HFFc6 (cell line): Measurements from ENCODE around the gene PPP3R1. TPM values are rescaled to one million over a fixed set of nuclear protein-coding genes. Genes with fewer than 3 reads are reported as not detected.

Source experiments
- DNase-seq: peaks from one replicate; pipeline ENCODE4 v3.0.0-alpha.2; 2018
- H3K27ac Mint-ChIP-seq: 2 replicates; pipeline ENCODE4 v1.8.0; 2020; ENCODE audit warnings: mild to moderate bottlenecking, mixed read lengths
- H3K27me3 Mint-ChIP-seq: 2 replicates; pipeline ENCODE4 v1.8.0; 2021; ENCODE audit warnings: mild to moderate bottlenecking, moderate library complexity, mixed read lengths; ENCODE audit not compliant: insufficient read depth
- H3K36me3 Mint-ChIP-seq: 2 replicates; pipeline ENCODE4 v1.8.0; 2021; ENCODE audit warnings: low read depth, mixed read lengths
- H3K4me1 Mint-ChIP-seq: 2 replicates; pipeline ENCODE4 v1.8.0; 2020; ENCODE audit warnings: low read depth, mixed read lengths
- H3K4me3 Mint-ChIP-seq: 2 replicates; pipeline ENCODE4 v1.8.0; 2020; ENCODE audit warnings: mild to moderate bottlenecking, moderate library complexity, mixed read lengths
- H3K9me3 Mint-ChIP-seq: 2 replicates; pipeline ENCODE4 v1.8.0; 2020; ENCODE audit warnings: mild to moderate bottlenecking, mixed read lengths
- CTCF ChIP-seq: fragments of 200-600 bp; sonication (generic); IDR thresholded peaks from 2 replicates; pipeline ENCODE4 v1.5.0; 2021; ENCODE audit warnings: antibody characterized with exemption, mild to moderate bottlenecking
- total RNA-seq, 6 experiments: library from RNA; stranded (reverse); fragmentation: NEBNext Ultra II Directional; extraction: Animal tissue kit (Norgen Biotek cat#: 25700); gene quantifications; 2 replicates in 1 of 6; 3 replicates in 5 of 6; pipeline ENCODE4 v1.2.3, GENCODE V29; 2021

Gene PPP3R1
- total RNA-seq, 6 experiments from 2014 or later = 60.0 to 67.0 (median 63.0) TPM

GRCh38 chr2:68279691-68280090, 27.4 kb upstream of the PPP3R1 start:
- Mint-ChIP-seq H3K4me3 (no peak overlapping the region), H3K9me3 (no peaks in the 10 kb centered on the region), H3K36me3 (no peaks in the 10 kb centered on the region), H3K27me3 (peaks cover 2% of the 10 kb centered on the region; the same call in 1 of the 2 replicates), H3K4me1 (peaks cover 14% of the 10 kb centered on the region), H3K27ac (no peak overlapping the region)
- no peak for TF ChIP-seq CTCF
- no peak for DNase-seq

GRCh38 chr2:68278169-68278568, 25.8 kb upstream of the PPP3R1 start:
- Mint-ChIP-seq H3K27ac (no peak overlapping the region), H3K9me3 (no peaks in the 10 kb centered on the region), H3K4me1 (no peaks in the 10 kb centered on the region), H3K27me3 (peaks cover 2% of the 10 kb centered on the region; the same call in 1 of the 2 replicates), H3K36me3 (no peaks in the 10 kb centered on the region), H3K4me3 (no peak overlapping the region)
- DNase-seq = no peak
- no peak for TF ChIP-seq CTCF

GRCh38 chr2:68274022-68274421, 21.7 kb upstream of the PPP3R1 start:
- Mint-ChIP-seq H3K27me3 (no peaks in the 10 kb centered on the region; the same call in 1 of the 2 replicates), H3K4me3 (no peak overlapping the region), H3K27ac (no peak overlapping the region), H3K9me3 (no peaks in the 10 kb centered on the region), H3K36me3 (no peaks in the 10 kb centered on the region), H3K4me1 (no peaks in the 10 kb centered on the region)
- no peak for DNase-seq
- no peak for TF ChIP-seq CTCF

GRCh38 chr2:68272246-68272994, 20.1 kb upstream of the PPP3R1 start:
- Mint-ChIP-seq H3K4me3 (no peak overlapping the region), H3K9me3 (no peaks in the 10 kb centered on the region), H3K27me3 (no peaks in the 10 kb centered on the region; the same call in 1 of the 2 replicates), H3K4me1 (no peaks in the 10 kb centered on the region), H3K27ac (no peak overlapping the region), H3K36me3 (no peaks in the 10 kb centered on the region)
- TF ChIP-seq CTCF = no peak
- DNase-seq = no peak

- TF ChIP-seq CTCF = no peak
- DNase-seq = no peak
- no peaks in the 10 kb centered on the region for H3K4me1 Mint-ChIP-seq
- no peak overlapping the region for H3K27ac Mint-ChIP-seq
- H3K27me3 Mint-ChIP-seq = no peaks in the 10 kb centered on the region; the same call in 1 of the 2 replicates
- no peaks in the 10 kb centered on the region for H3K9me3 Mint-ChIP-seq
- H3K36me3 Mint-ChIP-seq = no peaks in the 10 kb centered on the region
- H3K4me3 Mint-ChIP-seq = no peak overlapping the region
Observed at GRCh38 chr2:68266655-68267054, 14.3 kb upstream of the PPP3R1 start.
